Caco-2 (cell line): ENCODE measurements around the gene TRPV3. TPM values are rescaled to one million over a fixed set of nuclear protein-coding genes. Genes with fewer than 3 reads are reported as not detected.

ENCODE experiments used
- BruUV-seq: library from RNA; stranded (reverse); fragments of 400-500 nt; replicated peaks from 2 replicates; lab custom pipeline; 2021; lab: Mats Ljungman, UMichigan
- CTCF ChIA-PET: fragments of 300-600 bp; sonication (Branson Sonifier 250); formaldehyde crosslinking; loops from one replicate; lab custom pipeline; 2022; ENCODE audit warnings: antibody characterized with exemption; lab: Charles Lee
- POLR2A ChIA-PET: fragments of 300-600 bp; sonication (Branson Sonifier 250); formaldehyde crosslinking; loops from one replicate; lab custom pipeline; 2022; ENCODE audit warnings: antibody characterized with exemption; lab: Charles Lee
- DNase-seq, 2 experiments: peaks; one replicate each; pipeline versions ENCODE4 v3.0.0 to v3.0.0-alpha.2; 2020 to 2022
- H3K27me3 ChIP-seq: replicated peaks from 2 replicates; pipeline ENCODE4 v1.6.0; 2011; ENCODE audit warnings: low read length; ENCODE audit not compliant: control insufficient read depth, insufficient read depth
- H3K36me3 ChIP-seq: 2 replicates; pipeline ENCODE4 v1.5.1; 2011; ENCODE audit warnings: low read length; ENCODE audit not compliant: control insufficient read depth, insufficient read depth
- H3K4me1 ChIP-seq: fragments of 250-450 bp; sonication (Bioruptor Pico); 2 replicates; pipeline ENCODE4 v1.5.1; 2020; ENCODE audit warnings: mild to moderate bottlenecking
- H3K4me3 ChIP-seq: 2 replicates; pipeline ENCODE4 v1.5.1; 2011; ENCODE audit warnings: low read depth, mild to moderate bottlenecking, control low read depth, low read length
- H3K9me3 ChIP-seq: fragments of 250-450 bp; sonication (Bioruptor Pico); 2 replicates; pipeline ENCODE4 v1.5.1; 2020; ENCODE audit warnings: mild to moderate bottlenecking, moderate library complexity
- H3K27ac Mint-ChIP-seq: one replicate; pipeline ENCODE4 v1.8.0; 2022; ENCODE audit warnings: mixed read lengths; ENCODE audit not compliant: unreplicated experiment
- H3K27me3 Mint-ChIP-seq: one replicate; pipeline ENCODE4 v1.8.0; 2022; ENCODE audit warnings: mixed read lengths; ENCODE audit not compliant: insufficient read depth, unreplicated experiment
- H3K36me3 Mint-ChIP-seq: one replicate; pipeline ENCODE4 v1.8.0; 2022; ENCODE audit warnings: mild to moderate bottlenecking, mixed read lengths; ENCODE audit not compliant: insufficient read depth, unreplicated experiment
- H3K4me1 Mint-ChIP-seq: one replicate; pipeline ENCODE4 v1.8.0; 2022; ENCODE audit warnings: low read depth, mixed read lengths; ENCODE audit not compliant: unreplicated experiment
- H3K4me3 Mint-ChIP-seq: one replicate; pipeline ENCODE4 v1.8.0; 2022; ENCODE audit warnings: mild to moderate bottlenecking, moderate library complexity, mixed read lengths; ENCODE audit not compliant: unreplicated experiment
- H3K9me3 Mint-ChIP-seq: one replicate; pipeline ENCODE4 v1.8.0; 2022; ENCODE audit warnings: mixed read lengths; ENCODE audit not compliant: unreplicated experiment
- CTCF ChIP-seq, 2 experiments: fragments of 200-600 bp in 1 of 2; IDR thresholded peaks; 1 replicate in 1 of 2; 2 replicates in 1 of 2; pipeline versions ENCODE4 v1.5.1 to v1.8.0; 2011 to 2022; ENCODE audit warnings: antibody characterized with exemption in 1 of 2, control low read depth in 1 of 2, inconsistent platforms in 1 of 2, low read depth in 1 of 2, low read length in 1 of 2, mild to moderate bottlenecking in 1 of 2, moderate library complexity in 1 of 2; ENCODE audit not compliant: insufficient read depth in 1 of 2, severe bottlenecking in 1 of 2, unreplicated experiment in 1 of 2
- intact Hi-C: fragments of 100-400 bp; cut with micrococcal nuclease; formaldehyde crosslinking; loops from one replicate; pipeline ENCODE4 v1.10.0; 2022; ENCODE audit not compliant: unreplicated experiment
- total RNA-seq: library from RNA; stranded (reverse); gene quantifications from 2 replicates; pipeline ENCODE4 v1.2.3, GENCODE V29; 2022

TRPV3 gene
- total RNA-seq, 1 experiment from 2014 or later, result 8.4 TPM

DNA sequence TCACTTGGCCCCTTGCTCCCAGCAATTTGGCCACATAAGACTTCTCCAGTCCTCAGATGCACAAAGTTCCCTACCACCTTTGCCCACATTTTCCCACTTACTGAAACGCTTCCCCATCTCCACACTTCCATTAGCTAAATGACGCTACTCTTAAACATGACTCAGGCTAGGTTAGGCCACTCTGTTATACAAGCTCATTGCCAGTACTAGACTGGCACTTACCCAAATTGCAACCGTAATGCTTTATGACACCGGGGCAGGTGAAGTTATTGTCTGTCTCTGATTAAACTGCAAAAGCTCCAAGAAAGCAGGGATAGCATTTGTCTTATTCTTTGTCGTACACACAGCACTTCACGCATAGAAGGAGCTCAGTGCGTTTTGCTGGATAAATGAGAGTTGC lies 52.6 kb downstream of the TRPV3 start:
- Mint-ChIP-seq H3K9me3 (peaks cover 11% of the 10 kb centered on the region), H3K27ac (no peak overlapping the region), H3K4me1 (no peaks in the 10 kb centered on the region), H3K36me3 (no peaks in the 10 kb centered on the region), H3K27me3 (no peaks in the 10 kb centered on the region), H3K4me3 (no peak overlapping the region)
- CTCF ChIA-PET, result no interaction called here
- no peak overlapping the region for H3K4me3 ChIP-seq
- TF ChIP-seq CTCF (IDR thresholded peaks at IDR 0.05; ENCODE audit: insufficient read depth in 1 of 2, low read depth in 1 of 2, low read length in 1 of 2, severe bottlenecking in 1 of 2, unreplicated experiment in 1 of 2), result no peak
- no TSS peak for BruUV-seq
- no peaks in the 10 kb centered on the region for H3K36me3 ChIP-seq
- H3K4me1 ChIP-seq, result no peaks in the 10 kb centered on the region
- no peak for DNase-seq
- POLR2A ChIA-PET, result no interaction called here
- no peaks in the 10 kb centered on the region for H3K9me3 ChIP-seq
- intact Hi-C loops, result no loop called here
- H3K27me3 ChIP-seq, result no peaks in the 10 kb centered on the region

GRCh38 chr17:3503285-3503684 lies 54.3 kb downstream of the TRPV3 start:
- no peak for TF ChIP-seq CTCF (IDR thresholded peaks at IDR 0.05; ENCODE audit: insufficient read depth in 1 of 2, low read depth in 1 of 2, low read length in 1 of 2, severe bottlenecking in 1 of 2, unreplicated experiment in 1 of 2)
- H3K4me3 Mint-ChIP-seq, result no peak overlapping the region
- no TSS peak for BruUV-seq
- intact Hi-C loops, result no loop called here
- ChIA-PET POLR2A (no interaction called here), CTCF (no interaction called here)
- no peaks in the 10 kb centered on the region for H3K27me3 ChIP-seq
- no peaks in the 10 kb centered on the region for H3K36me3 Mint-ChIP-seq
- no peak for DNase-seq
- no peak overlapping the region for H3K4me3 ChIP-seq
- no peak overlapping the region for H3K27ac Mint-ChIP-seq
- H3K27me3 Mint-ChIP-seq, result no peaks in the 10 kb centered on the region
- peaks cover 11% of the 10 kb centered on the region for H3K9me3 Mint-ChIP-seq
- H3K4me1 Mint-ChIP-seq, result no peaks in the 10 kb centered on the region
- no peaks in the 10 kb centered on the region for H3K36me3 ChIP-seq
- H3K9me3 ChIP-seq, result no peaks in the 10 kb centered on the region
- no peaks in the 10 kb centered on the region for H3K4me1 ChIP-seq

- Mint-ChIP-seq H3K4me1 (no peaks in the 10 kb centered on the region), H3K27me3 (no peaks in the 10 kb centered on the region), H3K4me3 (no peak overlapping the region), H3K27ac (no peak overlapping the region), H3K36me3 (no peaks in the 10 kb centered on the region), H3K9me3 (peaks cover 11% of the 10 kb centered on the region)
- intact Hi-C loops, result no loop called here
- no peak for DNase-seq
- no peaks in the 10 kb centered on the region for H3K27me3 ChIP-seq
- no peaks in the 10 kb centered on the region for H3K9me3 ChIP-seq
- H3K4me3 ChIP-seq, result no peak overlapping the region
- BruUV-seq, result no TSS peak
- ChIA-PET POLR2A (no interaction called here), CTCF (no interaction called here)
- no peaks in the 10 kb centered on the region for H3K36me3 ChIP-seq
- no peak for TF ChIP-seq CTCF (IDR thresholded peaks at IDR 0.05; ENCODE audit: insufficient read depth in 1 of 2, low read depth in 1 of 2, low read length in 1 of 2, severe bottlenecking in 1 of 2, unreplicated experiment in 1 of 2)
- H3K4me1 ChIP-seq, result no peaks in the 10 kb centered on the region
These were observed 55.1 kb downstream of the TRPV3 start for GRCh38 chr17:3502466-3502865.
